H9 (cell line): ENCODE measurements around the gene SLC45A1. TPM values are rescaled to one million over a fixed set of nuclear protein-coding genes. Genes with fewer than 3 reads are reported as not detected.

ENCODE experiments used
- DNase-seq: peaks from one replicate; pipeline ENCODE4 v3.0.0-alpha.2; 2017
- H2AFZ ChIP-seq: one replicate; pipeline ENCODE4 v1.6.1; 2013; ENCODE audit warnings: mild to moderate bottlenecking, low read length, control low read depth, moderate library complexity
- H2AK5ac ChIP-seq: 2 replicates; pipeline ENCODE4 v1.6.1; 2013; ENCODE audit warnings: low read length, control low read depth, mixed read lengths; ENCODE audit not compliant: insufficient read length
- H2BK120ac ChIP-seq: one replicate; pipeline ENCODE4 v1.6.1; 2013; ENCODE audit warnings: low read depth, mild to moderate bottlenecking, low read length, control low read depth, inconsistent platforms; ENCODE audit not compliant: poor library complexity, severe bottlenecking
- H2BK12ac ChIP-seq: 2 replicates; pipeline ENCODE4 v1.6.1; 2013; ENCODE audit warnings: low read length, control low read depth, mixed read lengths, low read depth; ENCODE audit not compliant: insufficient read length
- H2BK15ac ChIP-seq: 2 replicates; pipeline ENCODE4 v1.6.1; 2013; ENCODE audit warnings: low read depth, low read length, control low read depth
- H2BK20ac ChIP-seq: one replicate; pipeline ENCODE4 v1.6.1; 2013; ENCODE audit warnings: low read depth, mild to moderate bottlenecking, low read length, control low read depth, inconsistent platforms; ENCODE audit not compliant: poor library complexity, severe bottlenecking
- H2BK5ac ChIP-seq: 2 replicates; pipeline ENCODE4 v1.6.1; 2013; ENCODE audit warnings: low read length, control low read depth, mixed read lengths; ENCODE audit not compliant: insufficient read length
- H3K14ac ChIP-seq: 2 replicates; pipeline ENCODE4 v1.6.1; 2013; ENCODE audit warnings: low read length, control low read depth; ENCODE audit not compliant: insufficient read depth
- H3K18ac ChIP-seq: 2 replicates; pipeline ENCODE4 v1.6.1; 2013; ENCODE audit warnings: low read depth, mild to moderate bottlenecking, mixed read lengths, low read length, control low read depth; ENCODE audit not compliant: insufficient read length
- H3K23ac ChIP-seq: 2 replicates; pipeline ENCODE4 v1.6.1; 2013; ENCODE audit warnings: low read length, control low read depth, mixed read lengths, low read depth; ENCODE audit not compliant: insufficient read length
- H3K23me2 ChIP-seq: 2 replicates; pipeline ENCODE4 v1.6.1; 2013; ENCODE audit warnings: low read depth, mild to moderate bottlenecking, mixed read lengths, low read length, control low read depth; ENCODE audit not compliant: insufficient read length, poor library complexity, severe bottlenecking
- H3K27ac ChIP-seq: 2 replicates; pipeline ENCODE4 v1.5.1; 2013; ENCODE audit warnings: low read length, control low read depth, mixed read lengths, low read depth; ENCODE audit not compliant: insufficient read length
- H3K27me3 ChIP-seq: 2 replicates; pipeline ENCODE4 v1.6.1; 2013; ENCODE audit warnings: low read length, control low read depth, inconsistent platforms; ENCODE audit not compliant: insufficient read depth
- H3K4ac ChIP-seq: 2 replicates; pipeline ENCODE4 v1.6.1; 2013; ENCODE audit warnings: low read depth, mild to moderate bottlenecking, control low read depth, inconsistent platforms, low read length, moderate library complexity
- H3K4me1 ChIP-seq: 2 replicates; pipeline ENCODE4 v1.6.1; 2013; ENCODE audit warnings: low read length, control low read depth, inconsistent platforms; ENCODE audit not compliant: insufficient read depth
- H3K4me2 ChIP-seq: 2 replicates; pipeline ENCODE4 v1.6.1; 2013; ENCODE audit warnings: low read length, control low read depth, mixed read lengths; ENCODE audit not compliant: insufficient read length, insufficient read depth
- H3K56ac ChIP-seq: 2 replicates; pipeline ENCODE4 v1.6.1; 2013; ENCODE audit warnings: low read depth, mild to moderate bottlenecking, mixed read lengths, low read length, control low read depth; ENCODE audit not compliant: insufficient read length
- H3K79me1 ChIP-seq: 2 replicates; pipeline ENCODE4 v1.6.1; 2013; ENCODE audit warnings: low read depth, mild to moderate bottlenecking, moderate library complexity, low read length, control low read depth, inconsistent platforms; ENCODE audit not compliant: insufficient read depth, poor library complexity, severe bottlenecking
- H3K79me2 ChIP-seq: 2 replicates; pipeline ENCODE4 v1.6.1; 2013; ENCODE audit warnings: low read length, control low read depth, inconsistent platforms; ENCODE audit not compliant: insufficient read depth
- H3K9ac ChIP-seq: 2 replicates; pipeline ENCODE4 v1.6.1; 2013; ENCODE audit warnings: low read length, control low read depth, mixed read lengths; ENCODE audit not compliant: insufficient read length; ENCODE audit errors: extremely low read depth
- H3K9me3 ChIP-seq: one replicate; pipeline ENCODE4 v1.6.1; 2013; ENCODE audit warnings: low read depth, low read length, inconsistent platforms; ENCODE audit not compliant: control insufficient read depth
- H3T11ph ChIP-seq: one replicate; pipeline ENCODE4 v1.6.1; 2013; ENCODE audit warnings: mild to moderate bottlenecking, low read length, control low read depth, inconsistent platforms
- H4K20me1 ChIP-seq: one replicate; pipeline ENCODE4 v1.6.1; 2013; ENCODE audit not compliant: control insufficient read depth, insufficient read length, insufficient read depth
- H4K5ac ChIP-seq: 2 replicates; pipeline ENCODE4 v1.6.1; 2013; ENCODE audit warnings: low read depth, mild to moderate bottlenecking, mixed read lengths, low read length, control low read depth; ENCODE audit not compliant: insufficient read length
- H4K8ac ChIP-seq: replicated peaks from 2 replicates; pipeline ENCODE4 v1.6.1; 2013; ENCODE audit warnings: low read length, control low read depth, mixed read lengths, low read depth; ENCODE audit not compliant: insufficient read length
- H4K91ac ChIP-seq: 2 replicates; pipeline ENCODE4 v1.6.1; 2013; ENCODE audit warnings: low read depth, mild to moderate bottlenecking, moderate library complexity, mixed read lengths, low read length, control low read depth; ENCODE audit not compliant: insufficient read length
- H3K27ac Mint-ChIP-seq, 3 experiments: 2 replicates in 2 of 3; 3 replicates in 1 of 3; pipeline ENCODE4 v1.8.0; 2020 to 2021; ENCODE audit warnings: mixed read lengths in 3 of 3, mild to moderate bottlenecking in 1 of 3, moderate library complexity in 1 of 3
- H3K27me3 Mint-ChIP-seq: 2 replicates; pipeline ENCODE4 v1.8.0; 2021; ENCODE audit warnings: low read depth, mild to moderate bottlenecking, moderate library complexity, mixed read lengths
- H3K36me3 Mint-ChIP-seq, 3 experiments: 2 replicates in 2 of 3; 3 replicates in 1 of 3; pipeline ENCODE4 v1.8.0; 2020 to 2021; ENCODE audit warnings: low read depth in 3 of 3, mixed read lengths in 3 of 3; ENCODE audit not compliant: insufficient read depth in 1 of 3
- H3K4me1 Mint-ChIP-seq, 2 experiments: 2 replicates each; pipeline ENCODE4 v1.8.0; 2020; ENCODE audit warnings: mixed read lengths in 2 of 2
- H3K4me3 Mint-ChIP-seq, 2 experiments: 2 replicates in 1 of 2; 3 replicates in 1 of 2; pipeline ENCODE4 v1.8.0; 2020 to 2021; ENCODE audit warnings: mild to moderate bottlenecking in 2 of 2, mixed read lengths in 2 of 2, moderate library complexity in 1 of 2
- H3K9me3 Mint-ChIP-seq, 2 experiments: 2 replicates in 1 of 2; 3 replicates in 1 of 2; pipeline ENCODE4 v1.8.0; 2020; ENCODE audit warnings: mild to moderate bottlenecking in 2 of 2, mixed read lengths in 2 of 2, moderate library complexity in 1 of 2
- CTCF ChIP-seq: fragments of 200-600 bp; sonication (generic); conservative IDR thresholded peaks from 3 replicates; pipeline ENCODE4 v1.8.0; 2021; ENCODE audit warnings: antibody characterized with exemption, mild to moderate bottlenecking
- WGBS: extraction: QIAGEN DNeasy Blood & Tissue Kit; methylation state at CpG from one replicate; pipeline ENCODE4 v1.1.7; 2013; ENCODE audit warnings: missing lambda C conversion rate, low lambda C conversion rate, mixed read lengths; ENCODE audit not compliant: insufficient read length; ENCODE audit errors: extremely low coverage; 5-methylcytosine and 5-hydroxymethylcytosine counted together
- total RNA-seq: library from RNA; stranded (reverse); gene quantifications from 2 replicates; pipeline ENCODE4 v1.2.1, GENCODE V29; 2021

Gene SLC45A1
- total RNA-seq, 1 experiment from 2014 or later = 0.63 TPM

GRCh38 chr1:8312235-8313218 is 5.4 kb upstream of the SLC45A1 start:
- Histone ChIP-seq H2BK120ac (no peak overlapping the region), H2BK12ac (no peak overlapping the region), H3K9ac (no peak overlapping the region), H3K79me1 (no peaks in the 10 kb centered on the region), H3T11ph (no peak overlapping the region), H2BK20ac (no peak overlapping the region), H3K56ac (no peak overlapping the region), H3K4me1 (peaks cover 4% of the 10 kb centered on the region; the same call in 1 of the 2 replicates), H3K23me2 (no peaks in the 10 kb centered on the region), H3K18ac (no peak overlapping the region), H4K5ac (no peak overlapping the region), H4K20me1 (no peaks in the 10 kb centered on the region), H3K79me2 (no peaks in the 10 kb centered on the region), H2BK15ac (no peak overlapping the region), H2AFZ (no peak overlapping the region), H3K23ac (no peak overlapping the region), H3K27me3 (no peaks in the 10 kb centered on the region), H3K27ac (no peak overlapping the region), H2AK5ac (no peak overlapping the region), H3K9me3 (no peaks in the 10 kb centered on the region), H4K91ac (no peak overlapping the region), H3K4ac (no peak overlapping the region), H3K14ac (no peak overlapping the region), H3K4me2 (no peak overlapping the region), H4K8ac (no peak overlapping the region), H2BK5ac (no peak overlapping the region)
- no peak overlapping the region for H3K27ac Mint-ChIP-seq
- TF ChIP-seq CTCF = no peak
- H3K9me3 Mint-ChIP-seq = peaks cover 0 to 7% of the 10 kb centered on the region in 2 experiments; a peak in 3 of 5 replicates
- H3K4me3 Mint-ChIP-seq = no peak overlapping the region
- no CpG with 5 or more reads among the region's 17 CpGs for WGBS
- H3K4me1 Mint-ChIP-seq = peaks cover 20 to 30% of the 10 kb centered on the region in 2 experiments
- no peak for DNase-seq
- peaks cover 2 to 8% (median 5%) of the 10 kb centered on the region in 3 experiments; a peak in 4 of 7 replicates for H3K36me3 Mint-ChIP-seq
- peaks cover 25% of the 10 kb centered on the region for H3K27me3 Mint-ChIP-seq
